Mesothelial cell of epicardium (in vitro differentiated cells): ENCODE data around the gene KYNU. TPM values are rescaled to one million over a fixed set of nuclear protein-coding genes. Genes with fewer than 3 reads are reported as not detected.
A peak's percentile ranks its signal among the peaks of the same experiment; 100 is the strongest.
"Not testable (repeated sequence)": the region's sequence is repeated elsewhere in the genome, so short reads cannot be mapped to it uniquely, and the experiment has no call there.

Source experiments
- DNase-seq, 2 experiments: peaks; one replicate each; pipeline ENCODE4 v3.0.0; 2021; ENCODE audit warnings: low spot score in 2 of 2; ENCODE audit not compliant: unreplicated experiment in 2 of 2
- H3K27ac Mint-ChIP-seq: 2 replicates; pipeline ENCODE4 v1.8.0; 2021; ENCODE audit warnings: mixed read lengths
- H3K27me3 Mint-ChIP-seq: 2 replicates; pipeline ENCODE4 v1.8.0; 2021; ENCODE audit warnings: low read depth, mixed read lengths
- H3K36me3 Mint-ChIP-seq: 2 replicates; pipeline ENCODE4 v1.8.0; 2021; ENCODE audit warnings: mixed read lengths
- H3K4me1 Mint-ChIP-seq: 2 replicates; pipeline ENCODE4 v1.8.0; 2021; ENCODE audit warnings: mixed read lengths
- H3K4me3 Mint-ChIP-seq: 2 replicates; pipeline ENCODE4 v1.8.0; 2021; ENCODE audit warnings: mild to moderate bottlenecking, moderate library complexity, mixed read lengths
- H3K9me3 Mint-ChIP-seq: 2 replicates; pipeline ENCODE4 v1.8.0; 2021; ENCODE audit warnings: mixed read lengths
- CTCF ChIP-seq: fragments of 200-600 bp; sonication (generic); IDR thresholded peaks from one replicate; pipeline ENCODE4 v1.5.0; 2021; ENCODE audit warnings: antibody characterized with exemption; ENCODE audit not compliant: unreplicated experiment
- total RNA-seq: library from RNA; stranded (reverse); gene quantifications from 3 replicates; pipeline ENCODE4 v1.2.1, GENCODE V29; 2021

Gene KYNU
- total RNA-seq, 1 donor from 2014 or later, result 0.09 TPM

- Mint-ChIP-seq H3K4me3 (peak overlapping the region; percentile 57), H3K27me3 (peaks cover 37% of the 10 kb centered on the region), H3K27ac (no peak overlapping the region), H3K36me3 (no peaks in the 10 kb centered on the region), H3K4me1 (peaks cover 4% of the 10 kb centered on the region), H3K9me3 (no peaks in the 10 kb centered on the region)
- TF ChIP-seq CTCF, result no peak
- DNase-seq, result no peak
Observed at GRCh38 chr2:143026411-143027054, 149.1 kb downstream of the KYNU start.

GRCh38 chr2:143029141-143029540, 151.7 kb downstream of the KYNU start:
- H3K27ac Mint-ChIP-seq, result no peak overlapping the region
- no peaks in the 10 kb centered on the region for H3K9me3 Mint-ChIP-seq
- no peak overlapping the region for H3K4me3 Mint-ChIP-seq
- TF ChIP-seq CTCF, result no peak
- DNase-seq, result no peak
- no peaks in the 10 kb centered on the region for H3K36me3 Mint-ChIP-seq
- peaks cover 30% of the 10 kb centered on the region for H3K27me3 Mint-ChIP-seq
- peaks cover 4% of the 10 kb centered on the region for H3K4me1 Mint-ChIP-seq

- Mint-ChIP-seq H3K4me3 (no peak overlapping the region), H3K27ac (no peak overlapping the region), H3K27me3 (peaks cover 22% of the 10 kb centered on the region), H3K4me1 (peaks cover 6% of the 10 kb centered on the region), H3K9me3 (no peaks in the 10 kb centered on the region), H3K36me3 (no peaks in the 10 kb centered on the region)
- DNase-seq, result no peak
- no peak for TF ChIP-seq CTCF
Observed at GRCh38 chr2:143030127-143030526, 152.7 kb downstream of the KYNU start.

- Mint-ChIP-seq H3K4me1 (peaks cover 5% of the 10 kb centered on the region), H3K27ac (no peak overlapping the region), H3K27me3 (no peaks in the 10 kb centered on the region), H3K9me3 (no peaks in the 10 kb centered on the region), H3K4me3 (no peak overlapping the region), H3K36me3 (no peaks in the 10 kb centered on the region)
- TF ChIP-seq CTCF, result peak; percentile 97
- DNase-seq, result no peak
Observed at GRCh38 chr2:143034292-143035074, 157.0 kb downstream of the KYNU start.

GRCh38 chr2:143051465-143051864, 174.0 kb downstream of the KYNU start:
- Mint-ChIP-seq H3K9me3 (peaks cover 29% of the 10 kb centered on the region), H3K27ac (no peak overlapping the region), H3K4me3 (no peak overlapping the region), H3K4me1 (no peaks in the 10 kb centered on the region), H3K27me3 (no peaks in the 10 kb centered on the region), H3K36me3 (no peaks in the 10 kb centered on the region)
- TF ChIP-seq CTCF, result no peak
- no peak for DNase-seq

GRCh38 chr2:143053437-143053836, 176.0 kb downstream of the KYNU start:
- not testable (repeated sequence) for H3K36me3 Mint-ChIP-seq, H3K27ac Mint-ChIP-seq, H3K4me1 Mint-ChIP-seq, H3K27me3 Mint-ChIP-seq, H3K4me3 Mint-ChIP-seq, DNase-seq
- H3K9me3 Mint-ChIP-seq, result peaks cover 33% of the 10 kb centered on the region
